ENCODE measurements around the gene C2orf92. TPM values are rescaled to one million over a fixed set of nuclear protein-coding genes. Genes with fewer than 3 reads are reported as not detected.

The C2orf92 gene
- polyA plus RNA-seq, 2 of the 4 experiments (the other 2 are of a cell fraction), result 1.1 to 2.7 TPM

DNA sequence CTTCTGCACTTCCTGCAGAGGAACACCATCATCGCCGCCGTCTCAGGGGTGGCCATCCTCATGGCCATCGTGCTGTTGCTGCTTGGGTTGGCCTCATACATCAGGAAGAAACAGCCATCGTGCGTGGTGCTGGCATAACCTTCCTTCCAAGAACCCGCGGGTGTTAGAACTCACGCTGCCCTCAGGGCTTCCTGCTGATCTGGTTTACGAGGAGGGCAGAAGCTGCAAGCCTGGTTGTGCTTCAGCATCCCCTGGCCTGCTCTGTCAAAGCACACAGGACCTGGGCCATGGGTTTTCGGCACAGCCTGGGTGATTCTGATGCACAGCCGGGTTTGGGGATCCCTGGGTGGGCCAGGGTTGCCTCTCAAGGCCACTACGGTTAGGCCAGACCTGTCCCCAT, 31.7 kb downstream of the C2orf92 start:
- H3K27ac ChIP-seq, result no peak overlapping the region
- CTCF ChIA-PET, result interaction anchor here (1.1 to 8.6 kb wide), 9 partner anchors 10 to 691 kb away, joined by 3 to 133 read pairs (median 13); partner anchors contain the start of genes ACTR1B and ZAP70
- no peaks in the 10 kb centered on the region for H3K9me3 ChIP-seq
- 39% methylated on average over 8 of the region's 13 CpGs for WGBS (ENCODE audit: missing lambda C conversion rate)
- FAIRE-seq (no peak), ATAC-seq (no peak), DNase-seq (ENCODE audit: low read depth in 1 of 2, low spot score in 1 of 2) (no peak)
- H3K4me1 ChIP-seq, result no peaks in the 10 kb centered on the region
- POLR2A ChIA-PET, result no interaction called here
- TF ChIP-seq, protein P1, sequence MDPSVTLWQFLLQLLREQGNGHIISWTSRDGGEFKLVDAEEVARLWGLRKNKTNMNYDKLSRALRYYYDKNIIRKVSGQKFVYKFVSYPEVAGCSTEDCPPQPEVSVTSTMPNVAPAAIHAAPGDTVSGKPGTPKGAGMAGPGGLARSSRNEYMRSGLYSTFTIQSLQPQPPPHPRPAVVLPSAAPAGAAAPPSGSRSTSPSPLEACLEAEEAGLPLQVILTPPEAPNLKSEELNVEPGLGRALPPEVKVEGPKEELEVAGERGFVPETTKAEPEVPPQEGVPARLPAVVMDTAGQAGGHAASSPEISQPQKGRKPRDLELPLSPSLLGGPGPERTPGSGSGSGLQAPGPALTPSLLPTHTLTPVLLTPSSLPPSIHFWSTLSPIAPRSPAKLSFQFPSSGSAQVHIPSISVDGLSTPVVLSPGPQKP (IDR thresholded peaks at IDR 0.05; ENCODE audit: low read depth, low read length), result no peak
- TF ChIP-seq, protein P2, sequence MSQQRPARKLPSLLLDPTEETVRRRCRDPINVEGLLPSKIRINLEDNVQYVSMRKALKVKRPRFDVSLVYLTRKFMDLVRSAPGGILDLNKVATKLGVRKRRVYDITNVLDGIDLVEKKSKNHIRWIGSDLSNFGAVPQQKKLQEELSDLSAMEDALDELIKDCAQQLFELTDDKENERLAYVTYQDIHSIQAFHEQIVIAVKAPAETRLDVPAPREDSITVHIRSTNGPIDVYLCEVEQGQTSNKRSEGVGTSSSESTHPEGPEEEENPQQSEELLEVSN (IDR thresholded peaks at IDR 0.05; ENCODE audit: borderline replicate concordance, low read depth), result no peak
- TF ChIP-seq NPAS2 (CRISPR knock-in tag; IDR thresholded peaks at IDR 0.05; ENCODE audit: borderline replicate concordance) (no peak), MAZ (IDR thresholded peaks at IDR 0.05; ENCODE audit: borderline replicate concordance, low read depth, low read length) (no peak), TP53 (CRISPR knock-in tag; IDR thresholded peaks at IDR 0.05) (no peak), EHF (CRISPR knock-in tag; IDR thresholded peaks at IDR 0.05) (no peak), HOXB5 (CRISPR knock-in tag; IDR thresholded peaks at IDR 0.05) (no peak), HOXA7 (CRISPR knock-in tag; IDR thresholded peaks at IDR 0.05) (no peak), NFE2L2 (conservative IDR thresholded peaks at IDR 0.05; ENCODE audit: low read length) (no peak), CBX8 (IDR thresholded peaks at IDR 0.05) (no peak), POLR2AphosphoS2 (conservative IDR thresholded peaks at IDR 0.05; ENCODE audit: low read length) (no peak), POLR2A (IDR thresholded peaks at IDR 0.05; ENCODE audit: low read length) (no peak), JUNB (IDR thresholded peaks at IDR 0.05) (no peak), EP300 (IDR thresholded peaks at IDR 0.05) (no peak), PHF8 (IDR thresholded peaks at IDR 0.05; ENCODE audit: borderline replicate concordance, low read depth) (no peak)
- TF ChIP-seq, protein P3, sequence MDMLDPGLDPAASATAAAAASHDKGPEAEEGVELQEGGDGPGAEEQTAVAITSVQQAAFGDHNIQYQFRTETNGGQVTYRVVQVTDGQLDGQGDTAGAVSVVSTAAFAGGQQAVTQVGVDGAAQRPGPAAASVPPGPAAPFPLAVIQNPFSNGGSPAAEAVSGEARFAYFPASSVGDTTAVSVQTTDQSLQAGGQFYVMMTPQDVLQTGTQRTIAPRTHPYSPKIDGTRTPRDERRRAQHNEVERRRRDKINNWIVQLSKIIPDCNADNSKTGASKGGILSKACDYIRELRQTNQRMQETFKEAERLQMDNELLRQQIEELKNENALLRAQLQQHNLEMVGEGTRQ (IDR thresholded peaks at IDR 0.05), result no peak
- TF ChIP-seq, protein P4, sequence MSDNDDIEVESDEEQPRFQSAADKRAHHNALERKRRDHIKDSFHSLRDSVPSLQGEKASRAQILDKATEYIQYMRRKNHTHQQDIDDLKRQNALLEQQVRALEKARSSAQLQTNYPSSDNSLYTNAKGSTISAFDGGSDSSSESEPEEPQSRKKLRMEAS (IDR thresholded peaks at IDR 0.05), result no peak
- no peak overlapping the region for H3K4me3 ChIP-seq
- no peak overlapping the region for H3K4me2 ChIP-seq

DNA sequence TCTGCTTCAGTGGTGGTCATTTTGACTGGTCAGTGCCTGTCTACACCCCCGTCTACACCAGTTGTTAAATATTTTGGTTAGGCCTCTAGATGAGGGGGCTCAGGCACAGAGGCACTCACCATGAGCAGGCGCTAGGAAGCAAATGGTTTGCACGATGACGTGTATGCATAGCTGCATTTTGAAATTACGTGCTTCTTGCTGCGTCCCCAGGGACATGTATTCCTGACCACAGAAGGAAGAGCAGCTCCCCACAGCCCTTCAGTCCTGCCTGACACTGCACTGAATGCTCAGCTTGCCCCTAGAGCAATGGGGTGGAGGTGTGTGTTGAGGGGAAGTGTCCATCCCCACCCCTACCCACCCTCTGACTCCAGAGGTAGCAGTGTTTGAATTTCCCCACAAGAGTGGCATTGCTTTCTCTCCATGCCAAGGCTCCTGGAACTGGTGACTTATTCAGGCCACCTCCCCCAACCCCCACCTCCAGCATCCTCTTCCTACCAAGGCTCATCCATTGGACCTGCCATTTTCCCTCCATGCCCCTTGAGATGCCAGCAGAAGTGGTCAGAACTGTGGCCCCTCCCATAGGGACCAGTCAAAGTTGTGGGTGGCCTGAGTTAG, 32.4 kb downstream of the C2orf92 start:
- no peak overlapping the region for H3K4me2 ChIP-seq
- POLR2A ChIA-PET, result no interaction called here
- CTCF ChIA-PET, result interaction anchor here (1.0 to 8.6 kb wide), 5 partner anchors 11 to 683 kb away, joined by 3 to 93 read pairs (median 13); partner anchors contain the start of gene ACTR1B
- no peak overlapping the region for H3K27ac ChIP-seq
- TF ChIP-seq, protein P1 (IDR thresholded peaks at IDR 0.05; ENCODE audit: low read depth, low read length), result no peak
- TF ChIP-seq, protein P5, sequence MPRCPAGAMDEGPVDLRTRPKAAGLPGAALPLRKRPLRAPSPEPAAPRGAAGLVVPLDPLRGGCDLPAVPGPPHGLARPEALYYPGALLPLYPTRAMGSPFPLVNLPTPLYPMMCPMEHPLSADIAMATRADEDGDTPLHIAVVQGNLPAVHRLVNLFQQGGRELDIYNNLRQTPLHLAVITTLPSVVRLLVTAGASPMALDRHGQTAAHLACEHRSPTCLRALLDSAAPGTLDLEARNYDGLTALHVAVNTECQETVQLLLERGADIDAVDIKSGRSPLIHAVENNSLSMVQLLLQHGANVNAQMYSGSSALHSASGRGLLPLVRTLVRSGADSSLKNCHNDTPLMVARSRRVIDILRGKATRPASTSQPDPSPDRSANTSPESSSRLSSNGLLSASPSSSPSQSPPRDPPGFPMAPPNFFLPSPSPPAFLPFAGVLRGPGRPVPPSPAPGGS (IDR thresholded peaks at IDR 0.05), result no peak
- TF ChIP-seq NR3C1 (IDR thresholded peaks at IDR 0.05), result no peak
- no peak for TF ChIP-seq RFX5 (IDR thresholded peaks at IDR 0.05)
- no peak for TF ChIP-seq ESRRA (IDR thresholded peaks at IDR 0.05; ENCODE audit: borderline replicate concordance, low read length)
- TF ChIP-seq, protein P6, sequence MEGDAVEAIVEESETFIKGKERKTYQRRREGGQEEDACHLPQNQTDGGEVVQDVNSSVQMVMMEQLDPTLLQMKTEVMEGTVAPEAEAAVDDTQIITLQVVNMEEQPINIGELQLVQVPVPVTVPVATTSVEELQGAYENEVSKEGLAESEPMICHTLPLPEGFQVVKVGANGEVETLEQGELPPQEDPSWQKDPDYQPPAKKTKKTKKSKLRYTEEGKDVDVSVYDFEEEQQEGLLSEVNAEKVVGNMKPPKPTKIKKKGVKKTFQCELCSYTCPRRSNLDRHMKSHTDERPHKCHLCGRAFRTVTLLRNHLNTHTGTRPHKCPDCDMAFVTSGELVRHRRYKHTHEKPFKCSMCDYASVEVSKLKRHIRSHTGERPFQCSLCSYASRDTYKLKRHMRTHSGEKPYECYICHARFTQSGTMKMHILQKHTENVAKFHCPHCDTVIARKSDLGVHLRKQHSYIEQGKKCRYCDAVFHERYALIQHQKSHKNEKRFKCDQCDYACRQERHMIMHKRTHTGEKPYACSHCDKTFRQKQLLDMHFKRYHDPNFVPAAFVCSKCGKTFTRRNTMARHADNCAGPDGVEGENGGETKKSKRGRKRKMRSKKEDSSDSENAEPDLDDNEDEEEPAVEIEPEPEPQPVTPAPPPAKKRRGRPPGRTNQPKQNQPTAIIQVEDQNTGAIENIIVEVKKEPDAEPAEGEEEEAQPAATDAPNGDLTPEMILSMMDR (IDR thresholded peaks at IDR 0.05), result no peak
- TF ChIP-seq CBX8 (IDR thresholded peaks at IDR 0.05), result no peak
- no peak for TF ChIP-seq RARB (CRISPR knock-in tag; IDR thresholded peaks at IDR 0.05)
- TF ChIP-seq FOSL2 (IDR thresholded peaks at IDR 0.05), result no peak
- TF ChIP-seq FOSL2 (CRISPR knock-in tag; IDR thresholded peaks at IDR 0.05), result no peak
- H3K9me3 ChIP-seq, result no peaks in the 10 kb centered on the region
- H3K4me1 ChIP-seq, result no peaks in the 10 kb centered on the region
- FAIRE-seq (no peak), DNase-seq (ENCODE audit: low read depth in 1 of 2, low spot score in 1 of 2) (no peak), ATAC-seq (no peak)
- H3K4me3 ChIP-seq, result no peak overlapping the region
- WGBS (ENCODE audit: missing lambda C conversion rate), result 76% methylated on average over 6 of the region's 6 CpGs
